Endothelial cell of umbilical vein (primary cell): Measurements from ENCODE around the gene SGTA. TPM values are rescaled to one million over a fixed set of nuclear protein-coding genes. Genes with fewer than 3 reads are reported as not detected.

Experiments used
- BruUV-seq: library from RNA; stranded (reverse); fragments of 400-500 nt; replicated peaks from 2 replicates; lab custom pipeline; 2021; lab: Mats Ljungman, UMichigan
- CTCF ChIA-PET: fragments of 300-600, 350-600 bp; sonication (Branson Sonifier 250); formaldehyde crosslinking; loops from one replicate; lab custom pipeline; 2021; ENCODE audit warnings: antibody characterized with exemption, inconsistent platforms; lab: Charles Lee
- POLR2A ChIA-PET: fragments of 300-600, 350-600 bp; sonication (Branson Sonifier 250); formaldehyde crosslinking; loops from one replicate; lab custom pipeline; 2021; ENCODE audit warnings: antibody characterized with exemption, inconsistent platforms; lab: Charles Lee
- DNase-seq: peaks from one replicate; pipeline ENCODE4 v3.0.0-alpha.2; 2011; ENCODE audit warnings: low read depth, low spot score
- FAIRE-seq: peaks from 2 replicates; lab custom pipeline; 2011; peaks lifted over from hg19 to GRCh38; lab: Jason Lieb, UNC
- H2AFZ ChIP-seq: 2 replicates; pipeline ENCODE4 v1.6.0; 2012; ENCODE audit warnings: low read depth, low read length, control low read depth, inconsistent platforms
- H3K27ac ChIP-seq: 2 replicates; pipeline ENCODE4 v1.5.1; 2011; ENCODE audit warnings: low read depth, mild to moderate bottlenecking, control low read depth, low read length, moderate library complexity; ENCODE audit not compliant: insufficient read depth
- H3K27me3 ChIP-seq, 2 experiments: 2 replicates each; pipeline versions ENCODE4 v1.6.0 to v1.6.1; 2011; ENCODE audit warnings: low read length in 2 of 2, mixed read lengths in 1 of 2; ENCODE audit not compliant: control insufficient read depth in 2 of 2, insufficient read depth in 2 of 2
- H3K36me3 ChIP-seq, 2 experiments: 2 replicates in 1 of 2; 3 replicates in 1 of 2; pipeline ENCODE4 v1.5.1; 2011; ENCODE audit warnings: low read length in 2 of 2, mild to moderate bottlenecking in 1 of 2, moderate library complexity in 1 of 2; ENCODE audit not compliant: control insufficient read depth in 2 of 2, insufficient read depth in 2 of 2; ENCODE audit errors: extremely low read depth in 1 of 2
- H3K4me1 ChIP-seq: 3 replicates; pipeline ENCODE4 v1.5.1; 2011; ENCODE audit warnings: mild to moderate bottlenecking, low read length; ENCODE audit not compliant: control insufficient read depth, insufficient read depth; ENCODE audit errors: extremely low read depth
- H3K4me2 ChIP-seq: 2 replicates; pipeline ENCODE4 v1.6.1; 2011; ENCODE audit warnings: low read length, control low read depth, mixed read lengths; ENCODE audit not compliant: insufficient read depth
- H3K4me3 ChIP-seq, 3 experiments: fragments of 200-600 bp in 1 of 3; sonication (generic), shearing (Covaris generic) in 1 of 3; replicated peaks in 1 of 3; 2 replicates each; pipeline ENCODE4 v1.5.1; 2011 to 2016; ENCODE audit warnings: control low read depth in 3 of 3, low read length in 3 of 3, mild to moderate bottlenecking in 2 of 3, inconsistent platforms in 1 of 3, low read depth in 1 of 3, moderate library complexity in 1 of 3; ENCODE audit not compliant: insufficient read depth in 1 of 3
- H3K79me2 ChIP-seq: 2 replicates; pipeline ENCODE4 v1.6.0; 2012; ENCODE audit warnings: low read length, inconsistent platforms; ENCODE audit not compliant: control insufficient read depth, insufficient read depth
- H3K9ac ChIP-seq: replicated peaks from 2 replicates; pipeline ENCODE3; 2011; ENCODE audit warnings: low read length, control low read depth; ENCODE audit not compliant: insufficient read depth; ENCODE audit errors: extremely low read depth
- H3K9me1 ChIP-seq: replicated peaks from 3 replicates; pipeline ENCODE4 v1.6.0; 2011; ENCODE audit warnings: mild to moderate bottlenecking, low read length; ENCODE audit not compliant: control insufficient read depth, insufficient read depth; ENCODE audit errors: extremely low read depth
- H3K9me3 ChIP-seq: replicated peaks from 2 replicates; pipeline ENCODE4 v1.5.1; 2012; ENCODE audit warnings: low read length, inconsistent platforms; ENCODE audit not compliant: control insufficient read depth, insufficient read depth
- H4K20me1 ChIP-seq: replicated peaks from 2 replicates; pipeline ENCODE3; 2011; ENCODE audit warnings: mild to moderate bottlenecking, low read length; ENCODE audit not compliant: control insufficient read depth, insufficient read depth; ENCODE audit errors: extremely low read depth
- CTCF ChIP-seq, 2 donors: IDR thresholded peaks; 1 replicate in 1 of 2; 2 replicates in 1 of 2; pipeline ENCODE4 v1.5.1; 2011; ENCODE audit warnings: low read length in 2 of 2, mild to moderate bottlenecking in 2 of 2, moderate library complexity in 2 of 2, control low read depth in 1 of 2, inconsistent platforms in 1 of 2, low read depth in 1 of 2; ENCODE audit not compliant: insufficient read depth in 1 of 2; ENCODE audit errors: extremely low read depth in 1 of 2
- EZH2 ChIP-seq: IDR thresholded peaks from 2 replicates; pipeline ENCODE4 v1.6.1; 2012; ENCODE audit warnings: borderline replicate concordance, low read depth, mild to moderate bottlenecking, moderate library complexity, low read length, inconsistent platforms; ENCODE audit not compliant: severe bottlenecking
- FOS ChIP-seq: IDR thresholded peaks from 2 replicates; pipeline ENCODE4 v1.6.1; 2011; ENCODE audit warnings: mild to moderate bottlenecking, low read length, moderate library complexity, borderline replicate concordance; ENCODE audit not compliant: insufficient read depth
- GATA2 ChIP-seq: IDR thresholded peaks from 2 replicates; pipeline ENCODE4 v1.7.0; 2011; ENCODE audit warnings: low read depth, mild to moderate bottlenecking, moderate library complexity, mixed read lengths, low read length; ENCODE audit not compliant: insufficient read length, insufficient read depth
- JUN ChIP-seq: IDR thresholded peaks from 2 replicates; pipeline ENCODE4 v1.6.1; 2011; ENCODE audit warnings: borderline replicate concordance, low read depth; ENCODE audit not compliant: insufficient read length, insufficient read depth
- MAX ChIP-seq: IDR thresholded peaks from 2 replicates; pipeline ENCODE4 v1.6.1; 2011; ENCODE audit not compliant: insufficient read depth, insufficient read length
- MYC ChIP-seq: IDR thresholded peaks from one replicate; pipeline ENCODE4 v1.6.1; 2011; ENCODE audit warnings: mild to moderate bottlenecking, low read depth, low read length
- POLR2A ChIP-seq: IDR thresholded peaks from 2 replicates; pipeline ENCODE4 v1.6.1; 2012; ENCODE audit warnings: low read depth, mild to moderate bottlenecking, control low read depth, low read length
- POLR2AphosphoS5 ChIP-seq: IDR thresholded peaks from 2 replicates; pipeline ENCODE4 v1.6.1; 2012; ENCODE audit warnings: low read depth, mild to moderate bottlenecking, control low read depth, low read length, moderate library complexity; ENCODE audit not compliant: insufficient read depth
- dilution Hi-C: fragments of 300-500 bp; cut with MboI; formaldehyde crosslinking; loops from one replicate; pipeline ENCODE4 v1.15.0; 2019; ENCODE audit warnings: low sequenced_read_pairs; ENCODE audit not compliant: extremely low pct_ligation_motif_present
- intact Hi-C: fragments of 100-400 bp; cut with micrococcal nuclease; formaldehyde crosslinking; loops from one replicate; pipeline ENCODE4 v1.10.0; 2022
- polyA plus RNA-seq, 4 experiments: library from polyadenylated mRNA; depleted of rRNA in 3 of 4; stranded (reverse) in 3 of 4; unstranded in 1 of 4; fragments of >200 nt; gene quantifications; 2 replicates each; pipeline versions ENCODE4 v1.2.1 to v1.2.3, GENCODE V29; 2011 to 2012; ENCODE audit warnings: missing spikeins in 1 of 4
- total RNA-seq: library from RNA; stranded (reverse); gene quantifications from 2 replicates; pipeline ENCODE4 v1.2.3, GENCODE V29; 2021

The SGTA gene
- total and polyA plus RNA-seq, 2 donors (not counting 3 experiments of a cell fraction or from before 2014, with no cell fraction given), result 76.5 to 119 TPM

GRCh38 chr19:2815923-2816322, 32.9 kb upstream of the SGTA start:
- Histone ChIP-seq H3K27ac (no peak overlapping the region), H3K27me3 (no peaks in the 10 kb centered on the region), H3K4me1 (peaks cover 3% of the 10 kb centered on the region), H4K20me1 (no peaks in the 10 kb centered on the region), H3K9me1 (no peaks in the 10 kb centered on the region), H3K4me2 (no peak overlapping the region), H3K9me3 (no peaks in the 10 kb centered on the region), H3K36me3 (peaks cover 0 to 5% of the 10 kb centered on the region in 2 experiments), H3K4me3 (no peak overlapping the region), H3K9ac (no peak overlapping the region), H2AFZ (no peak overlapping the region), H3K79me2 (no peaks in the 10 kb centered on the region)
- no TSS peak for BruUV-seq
- dilution Hi-C loops, result no loop called here
- CTCF ChIA-PET, result no interaction called here
- no peak for TF ChIP-seq CTCF (IDR thresholded peaks at IDR 0.05; ENCODE audit: extremely low read depth in 1 of 2, insufficient read depth in 1 of 2, low read depth in 1 of 2, low read length in 2 of 2)
- no peak for TF ChIP-seq MYC
- no peak for TF ChIP-seq GATA2
- TF ChIP-seq EZH2, result no peak
- no peak for TF ChIP-seq POLR2A
- TF ChIP-seq JUN, result no peak
- no peak for TF ChIP-seq POLR2AphosphoS5
- TF ChIP-seq MAX, result no peak
- no peak for TF ChIP-seq FOS
- intact Hi-C loops, result no loop called here
- POLR2A ChIA-PET, result no interaction called here
- FAIRE-seq, result no peak
- no peak for DNase-seq
